ENCODE measurements around the gene ARL9.

ARL9 gene

GRCh38 chr4:56570041-56570440, 64.5 kb downstream of the ARL9 start:
- no peak overlapping the region for H3K4me3 ChIP-seq (replicated peaks; ENCODE audit: insufficient read depth, low read length)
- no peaks in the 10 kb centered on the region for H3K27me3 ChIP-seq (ENCODE audit: insufficient read depth, poor library complexity, severe bottlenecking)
- no peak overlapping the region for H3K27ac ChIP-seq (replicated peaks)
- DNase-seq (ENCODE audit: low read depth in 1 of 2, low spot score in 1 of 2): no peak
- no peak for TF ChIP-seq SPI1 (IDR thresholded peaks at IDR 0.05; ENCODE audit: borderline replicate concordance, low read depth)
- no peak for TF ChIP-seq GABPA (IDR thresholded peaks at IDR 0.05; ENCODE audit: low read depth)
- TF ChIP-seq REST (IDR thresholded peaks at IDR 0.05; ENCODE audit: insufficient replicate concordance, low read depth): no peak
- no peak for TF ChIP-seq CTCF (IDR thresholded peaks at IDR 0.05; ENCODE audit: insufficient read depth, low read length)
- TF ChIP-seq POLR2AphosphoS5 (IDR thresholded peaks at IDR 0.05; ENCODE audit: low read depth): no peak

Measured in HL-60 (cell line).